ENCODE data around the gene METTL5.
A peak's percentile ranks its signal among the peaks of the same experiment; 100 is the strongest.
"Not testable (repeated sequence)": the region's sequence is repeated elsewhere in the genome, so short reads cannot be mapped to it uniquely, and the experiment has no call there.

Gene METTL5

DNA sequence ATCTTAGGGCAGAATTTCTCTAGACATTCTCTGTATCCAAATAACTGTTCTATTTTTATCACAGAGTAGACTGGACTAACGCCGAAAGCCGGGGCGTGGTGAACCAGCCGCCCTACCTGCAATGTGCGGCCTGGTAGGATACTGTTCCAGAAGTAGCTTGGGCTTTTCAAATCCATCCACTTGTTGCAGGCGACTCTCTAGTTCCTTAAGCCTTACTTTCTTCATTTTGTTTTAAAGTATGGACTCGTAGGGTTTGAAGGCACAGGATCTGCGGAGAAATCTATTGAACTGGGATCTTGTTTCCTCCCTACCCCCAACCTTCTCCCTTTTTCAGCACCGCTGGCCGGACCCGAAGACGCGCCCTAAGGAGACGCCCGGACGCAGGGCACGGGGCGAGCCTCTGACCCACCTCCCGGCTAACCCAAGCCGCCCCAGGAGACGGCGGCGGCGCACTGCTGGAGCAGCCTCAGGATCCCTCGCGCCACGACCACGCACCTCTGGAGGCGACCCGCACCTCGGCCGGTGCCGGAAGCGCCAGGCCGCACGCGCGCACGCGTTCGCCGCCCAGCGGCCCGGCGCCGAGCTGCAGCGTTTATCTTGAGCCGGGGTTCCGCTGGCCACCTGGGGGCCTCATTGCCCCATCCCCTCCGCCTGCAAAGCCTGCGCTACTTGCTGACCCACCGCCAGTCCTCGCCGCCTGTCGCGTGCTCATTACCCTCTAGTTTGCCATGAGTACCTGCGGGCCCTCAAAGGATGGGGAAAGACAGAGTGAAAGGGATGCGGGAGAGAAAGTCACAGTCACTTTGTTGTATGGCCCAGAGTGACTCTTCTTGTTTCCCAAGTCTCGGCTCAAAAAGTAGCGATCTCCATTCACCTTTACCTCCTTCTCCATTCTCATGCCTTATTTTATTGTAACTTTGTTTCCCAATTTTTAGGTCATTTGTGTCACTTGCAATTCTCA lies at the start of gene METTL5:
Gene METTL5 (minus strand): TSS at position 533 of the 961 bp plus-strand sequence. CDS start 308 bp downstream, at position 225.
- DNase-seq, result peak; percentile 36

GRCh38 chr2:169871994-169872393 lies 47.3 kb upstream of the METTL5 start:
- DNase-seq, result no peak

DNA sequence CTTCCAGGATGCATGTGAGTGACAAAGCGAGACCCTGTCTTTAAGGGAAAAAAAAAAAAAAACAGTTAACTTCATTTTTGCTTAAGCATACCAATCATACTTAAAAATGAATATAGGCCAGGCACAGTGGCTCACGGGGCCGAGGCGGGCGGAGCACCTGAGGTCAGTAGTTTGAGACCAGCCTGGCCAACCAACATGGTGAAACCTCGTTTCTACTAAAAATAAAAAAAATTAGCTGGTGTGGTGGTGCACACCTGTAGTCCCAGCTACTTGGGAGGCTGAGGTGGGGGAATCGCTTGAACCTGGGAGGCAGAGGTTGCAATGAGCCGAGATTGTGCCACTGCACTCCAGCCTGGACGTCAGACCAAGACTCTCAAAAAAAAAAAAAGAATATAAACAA lies 46.7 kb upstream of the METTL5 start:
- not testable (repeated sequence) for DNase-seq

- no peak for DNase-seq
Measured at GRCh38 chr2:169868951-169869350, 44.2 kb upstream of the METTL5 start.

DNA sequence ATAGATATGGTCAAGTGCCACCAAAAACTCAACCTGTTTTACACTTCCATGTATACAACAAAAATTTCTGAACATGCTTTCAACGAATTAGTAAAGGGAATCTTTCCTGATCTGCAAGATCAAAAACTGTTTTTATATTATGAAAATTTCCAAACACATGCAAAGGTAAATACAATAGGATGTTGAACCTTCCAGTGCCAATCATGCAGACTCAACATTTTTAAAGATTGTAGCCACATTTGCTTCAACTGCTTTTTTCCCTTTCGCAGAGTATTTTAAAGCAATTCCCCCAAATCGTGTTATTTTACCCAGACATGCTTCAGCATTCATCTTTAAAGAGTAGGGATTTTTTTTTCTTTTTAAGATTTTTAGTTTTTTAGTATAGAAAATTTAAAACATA lies 42.9 kb upstream of the METTL5 start:
- DNase-seq, result no peak

GRCh38 chr2:169866230-169866629 lies 41.5 kb upstream of the METTL5 start:
- DNase-seq, result not testable (repeated sequence)

DNA sequence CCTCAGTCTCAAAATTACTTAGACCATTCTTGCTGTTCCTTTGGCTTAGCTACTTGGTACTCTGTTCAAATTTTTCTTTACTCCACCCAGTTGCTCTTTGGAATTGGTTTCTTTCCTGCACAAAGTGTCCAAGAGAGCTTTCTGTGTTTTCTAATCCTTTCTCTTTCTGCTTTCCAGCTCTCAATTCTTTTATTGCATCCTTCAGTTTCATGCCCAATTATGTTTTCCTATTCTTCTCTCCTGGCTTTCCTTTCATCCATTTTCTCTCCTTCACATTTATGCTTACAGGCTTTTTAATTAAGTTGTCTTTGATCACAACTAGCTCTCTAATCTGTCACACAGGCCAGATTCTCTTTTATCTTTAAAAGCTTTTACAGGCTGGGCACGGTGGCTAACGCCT lies 40.8 kb upstream of the METTL5 start:
- DNase-seq, result no peak

GRCh38 chr2:169862816-169863215 lies 38.1 kb upstream of the METTL5 start:
- DNase-seq, result no peak

GRCh38 chr2:169860149-169860548 lies 35.4 kb upstream of the METTL5 start:
- no peak for DNase-seq

- DNase-seq, result no peak
Measured at GRCh38 chr2:169859423-169859822, 34.7 kb upstream of the METTL5 start.

- DNase-seq, result not testable (repeated sequence)
Measured at GRCh38 chr2:169855281-169856258, 30.9 kb upstream of the METTL5 start.

DNA sequence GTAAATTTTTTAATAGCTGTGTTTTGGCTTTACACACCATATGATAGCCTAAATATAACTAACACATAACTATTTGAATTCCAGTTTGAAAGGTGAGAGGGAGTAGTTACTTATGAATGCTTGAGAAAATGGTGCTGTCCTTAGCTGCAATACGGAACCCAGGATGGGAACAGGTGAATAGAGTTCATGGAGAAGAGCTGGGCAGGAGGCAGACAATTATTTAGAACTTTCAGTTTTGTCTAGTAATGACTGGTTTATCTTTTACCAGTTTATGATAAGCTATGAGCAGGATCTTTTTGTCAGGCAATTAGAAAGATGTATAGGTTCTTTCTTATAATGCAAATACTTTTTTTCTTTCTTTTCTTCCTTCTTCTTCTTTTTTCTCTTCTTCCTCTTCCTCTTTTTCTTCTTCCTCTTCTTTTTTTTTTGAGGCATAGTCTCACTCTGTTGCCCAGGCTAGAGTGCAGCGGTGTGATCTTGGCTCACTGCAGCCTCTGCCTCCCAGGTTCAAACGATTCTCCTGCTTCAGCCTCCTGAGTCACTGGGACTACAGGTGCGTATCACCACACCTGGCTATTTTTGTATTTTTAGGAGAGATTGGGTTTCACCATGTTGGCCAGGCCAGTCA lies 28.4 kb upstream of the METTL5 start:
- no peak for DNase-seq

GRCh38 chr2:169849710-169850109 lies 25.0 kb upstream of the METTL5 start:
- DNase-seq, result no peak

DNA sequence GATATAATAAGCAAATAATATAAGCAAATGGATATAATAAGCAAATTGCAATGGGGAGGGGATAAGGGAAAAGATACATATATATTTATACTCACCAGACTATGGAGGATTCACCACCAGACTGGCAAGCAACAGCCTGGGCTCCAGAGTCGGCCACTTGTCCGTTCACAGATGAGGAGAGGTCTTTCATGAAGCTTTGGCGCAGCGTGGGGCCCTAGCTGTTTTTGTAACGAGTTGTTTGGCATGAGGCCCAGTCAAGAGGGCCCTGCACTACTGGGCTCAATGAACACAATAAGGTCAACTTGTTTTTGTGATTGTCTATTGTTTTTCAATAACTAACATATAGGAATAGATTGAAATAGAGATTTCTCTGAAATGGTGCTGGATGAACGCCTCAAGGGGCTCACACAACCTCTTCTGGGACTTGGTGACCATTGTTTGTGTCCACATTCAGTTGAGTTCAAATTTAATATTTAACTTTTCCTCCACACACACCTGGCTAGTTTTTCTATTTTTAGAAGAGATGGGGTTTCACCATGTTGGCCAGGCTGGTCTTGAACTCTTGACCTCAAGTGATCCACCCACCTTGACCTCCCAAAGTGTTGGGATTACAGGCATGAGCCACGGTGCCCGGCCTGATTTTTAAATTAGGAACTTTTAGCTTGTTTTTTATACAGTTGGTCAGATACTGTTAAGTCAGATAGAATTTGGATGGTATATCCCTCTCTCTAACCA lies 24.4 kb upstream of the METTL5 start:
- DNase-seq, result not testable (repeated sequence)

GRCh38 chr2:169845016-169845415 lies 20.3 kb upstream of the METTL5 start:
- no peak for DNase-seq

GRCh38 chr2:169841625-169842024 lies 16.9 kb upstream of the METTL5 start:
- DNase-seq, result not testable (repeated sequence)

GRCh38 chr2:169840747-169841142 lies 16.0 kb upstream of the METTL5 start:
- DNase-seq, result no peak

DNA sequence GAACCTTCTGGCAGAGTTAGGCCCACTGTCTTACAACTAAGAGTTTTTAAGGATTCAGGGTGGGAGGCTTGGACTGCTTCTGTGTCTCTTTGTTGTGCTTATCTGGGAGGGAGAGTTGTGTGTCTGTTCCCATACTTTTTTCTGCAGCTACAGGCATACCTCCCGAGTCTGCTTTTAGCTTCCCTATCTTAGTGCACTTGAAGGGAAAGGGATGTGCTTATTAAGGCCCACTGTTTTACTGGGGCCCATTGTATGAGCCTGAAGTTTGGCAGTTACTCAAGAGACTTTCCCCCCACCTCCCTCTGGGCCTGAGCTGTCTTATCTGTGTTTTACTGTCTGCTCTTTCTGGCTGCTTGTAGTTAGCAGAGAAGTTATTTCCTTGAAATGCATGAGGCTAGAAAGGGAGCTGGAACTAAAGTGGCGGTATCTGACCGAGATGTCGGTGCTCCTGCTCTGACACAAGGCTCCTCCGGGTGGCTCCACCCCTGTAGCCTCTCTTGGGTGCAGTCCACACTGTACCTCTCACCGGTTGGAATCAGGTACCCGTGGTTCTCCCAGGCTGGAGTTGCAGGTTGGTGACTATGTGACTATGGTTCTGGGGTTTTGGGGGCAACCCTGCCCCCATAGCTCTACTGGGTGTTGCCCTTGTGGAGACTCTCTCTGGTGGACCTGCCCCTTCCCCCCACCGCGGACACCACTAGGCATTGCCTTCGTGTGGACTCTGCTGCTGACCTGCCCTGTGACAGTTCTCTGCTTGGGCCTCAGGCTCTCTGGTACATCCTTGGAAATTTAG lies 15.4 kb upstream of the METTL5 start:
- no peak for DNase-seq

GRCh38 chr2:169838743-169839489 lies 14.2 kb upstream of the METTL5 start:
- DNase-seq, result no peak

DNA sequence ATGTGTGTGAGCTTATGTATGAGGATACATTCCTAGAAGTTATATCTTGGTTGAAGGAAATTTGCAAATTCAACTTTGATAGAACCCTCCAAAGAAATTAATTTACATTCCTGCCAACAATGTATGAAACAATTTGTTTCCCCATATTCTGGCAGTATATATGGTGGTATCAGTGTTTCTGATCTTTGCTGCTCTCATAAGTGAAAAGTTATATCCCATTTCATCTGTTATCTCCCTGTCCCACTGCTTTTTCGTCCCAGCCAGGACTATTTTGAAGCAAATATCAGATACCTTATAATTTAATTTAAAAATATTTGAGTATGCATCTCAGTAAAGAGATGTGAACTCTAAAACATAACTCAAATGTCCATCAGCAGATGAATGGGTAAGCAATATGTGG lies 9.7 kb upstream of the METTL5 start:
- no peak for DNase-seq

Data from NCI-H1092 (cell line).